NCI-H2029 (cell line): ENCODE data around the gene CD63.

ENCODE experiments used
- DNase-seq: peaks from one replicate; lab custom pipeline; 2025; lab: John Stamatoyannopoulos, UW

CD63 gene

DNA sequence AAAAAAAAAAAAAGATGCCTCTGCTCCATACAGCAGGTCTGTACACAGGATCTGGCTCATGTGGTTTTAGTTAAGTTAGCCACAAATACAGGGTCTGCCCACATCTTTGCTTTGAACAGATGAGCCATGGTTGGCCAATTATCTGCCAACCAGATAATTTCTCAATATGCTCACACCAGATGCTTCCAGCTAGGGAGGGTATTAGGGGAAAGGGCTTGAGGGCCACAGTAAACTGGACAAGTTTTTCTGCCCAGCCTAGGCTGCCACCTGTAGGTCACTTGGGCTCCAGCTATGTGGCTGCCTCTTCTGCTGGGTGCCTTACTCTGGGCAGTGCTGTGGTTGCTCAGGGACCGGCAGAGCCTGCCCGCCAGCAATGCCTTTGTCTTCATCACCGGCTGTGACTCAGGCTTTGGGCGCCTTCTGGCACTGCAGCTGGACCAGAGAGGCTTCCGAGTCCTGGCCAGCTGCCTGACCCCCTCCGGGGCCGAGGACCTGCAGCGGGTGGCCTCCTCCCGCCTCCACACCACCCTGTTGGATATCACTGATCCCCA lies 7.8 kb downstream of the CD63 start:
- DNase-seq, result no peak

DNA sequence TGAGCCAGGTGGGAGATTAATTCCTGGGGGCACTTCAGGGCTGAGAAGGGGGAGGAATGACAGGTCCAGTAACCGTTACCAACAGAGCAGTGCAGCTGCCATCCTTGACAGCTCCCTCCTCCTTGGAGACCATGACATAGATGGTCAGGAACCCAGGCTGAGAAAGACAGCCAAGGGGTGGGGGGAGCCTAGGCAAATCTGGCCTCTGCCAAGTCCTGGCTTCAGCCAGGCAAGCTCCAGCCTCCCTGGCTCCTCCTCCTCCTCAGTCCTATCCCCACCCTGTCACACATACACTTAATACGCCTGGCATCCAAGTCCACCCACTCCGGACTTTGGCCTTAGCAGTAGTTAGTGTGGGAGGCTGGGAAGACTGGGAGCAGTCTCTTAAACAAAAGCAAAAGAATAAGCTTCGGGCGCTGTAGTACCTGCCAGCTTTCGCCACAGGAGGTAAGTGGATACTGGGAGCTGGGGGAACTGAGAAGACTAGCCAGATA lies 8.7 kb downstream of the CD63 start, which contains the start of gene RDH5:
RDH5 (plus strand) TSS at position 323 of the 494 bp plus-strand sequence. CDS start 792 bp downstream, outside the sequence.
- no peak for DNase-seq

DNA sequence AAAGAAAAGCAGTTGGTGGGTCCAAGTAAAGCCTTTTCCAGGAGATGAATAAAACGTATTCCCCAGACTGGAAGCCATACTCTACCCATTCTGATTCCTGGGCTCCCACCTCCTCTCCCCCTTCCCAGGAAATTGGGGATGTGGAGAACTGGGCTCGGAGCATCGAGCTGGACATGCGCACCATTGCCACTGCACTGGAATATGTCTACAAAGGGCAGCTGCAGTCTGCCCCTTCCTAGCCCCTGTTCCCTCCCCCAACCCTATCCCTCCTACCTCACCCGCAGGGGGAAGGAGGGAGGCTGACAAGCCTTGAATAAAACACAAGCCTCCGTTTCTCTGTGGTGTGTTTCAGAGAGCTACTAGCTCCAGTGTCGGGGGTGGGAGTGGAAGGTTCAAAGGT lies 9.4 kb downstream of the CD63 start:
- no peak for DNase-seq

DNA sequence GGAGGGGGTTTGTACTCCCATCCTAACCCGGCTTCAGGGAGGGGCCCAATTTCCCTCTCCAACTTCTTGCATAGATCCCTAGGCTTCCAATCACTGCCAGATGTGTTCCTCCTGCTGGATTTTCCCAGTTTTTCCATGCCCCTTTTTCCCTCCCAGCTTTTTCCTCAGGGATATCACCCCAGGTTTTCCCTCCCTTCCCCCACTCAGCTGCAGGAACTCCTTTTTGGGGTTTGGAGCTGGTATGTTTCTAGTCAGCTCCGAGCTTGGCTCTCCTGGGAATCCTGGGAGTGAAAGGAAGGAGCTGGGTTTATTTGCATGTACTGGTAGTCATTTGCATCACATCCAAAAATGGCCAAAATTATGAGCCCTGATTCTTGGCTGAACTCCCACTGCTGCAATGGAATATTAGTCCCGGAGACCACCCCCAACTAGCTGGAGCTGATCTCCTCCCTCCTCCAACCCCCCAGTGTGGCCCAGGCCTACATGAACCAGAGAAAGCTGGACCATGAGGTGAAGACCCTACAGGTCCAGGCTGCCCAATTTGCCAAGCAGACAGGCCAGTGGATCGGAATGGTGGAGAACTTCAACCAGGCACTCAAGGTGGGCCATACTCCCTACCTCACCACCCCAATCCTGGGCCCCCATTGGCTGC lies 10.1 kb downstream of the CD63 start:
- no peak for DNase-seq

DNA sequence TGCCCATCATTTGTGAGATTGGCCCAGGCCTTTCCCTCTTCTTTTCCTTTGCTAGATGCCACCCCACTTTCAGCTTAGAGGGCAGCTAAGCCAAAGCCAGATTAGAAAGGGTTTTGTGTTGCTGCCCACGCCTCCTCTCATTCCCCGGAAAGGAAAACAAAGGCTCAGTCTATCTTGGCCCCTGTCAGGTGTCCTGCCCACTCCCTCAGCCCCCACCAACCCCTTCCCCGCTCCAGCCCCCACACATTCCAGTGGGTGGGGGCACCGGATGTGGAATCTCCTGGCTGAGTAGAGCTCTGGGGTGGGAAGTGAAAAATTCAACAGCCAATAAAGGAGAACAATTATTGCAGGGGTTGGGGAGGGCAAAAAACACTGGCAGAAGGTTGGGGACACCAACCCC lies 10.8 kb downstream of the CD63 start:
- no peak for DNase-seq

DNA sequence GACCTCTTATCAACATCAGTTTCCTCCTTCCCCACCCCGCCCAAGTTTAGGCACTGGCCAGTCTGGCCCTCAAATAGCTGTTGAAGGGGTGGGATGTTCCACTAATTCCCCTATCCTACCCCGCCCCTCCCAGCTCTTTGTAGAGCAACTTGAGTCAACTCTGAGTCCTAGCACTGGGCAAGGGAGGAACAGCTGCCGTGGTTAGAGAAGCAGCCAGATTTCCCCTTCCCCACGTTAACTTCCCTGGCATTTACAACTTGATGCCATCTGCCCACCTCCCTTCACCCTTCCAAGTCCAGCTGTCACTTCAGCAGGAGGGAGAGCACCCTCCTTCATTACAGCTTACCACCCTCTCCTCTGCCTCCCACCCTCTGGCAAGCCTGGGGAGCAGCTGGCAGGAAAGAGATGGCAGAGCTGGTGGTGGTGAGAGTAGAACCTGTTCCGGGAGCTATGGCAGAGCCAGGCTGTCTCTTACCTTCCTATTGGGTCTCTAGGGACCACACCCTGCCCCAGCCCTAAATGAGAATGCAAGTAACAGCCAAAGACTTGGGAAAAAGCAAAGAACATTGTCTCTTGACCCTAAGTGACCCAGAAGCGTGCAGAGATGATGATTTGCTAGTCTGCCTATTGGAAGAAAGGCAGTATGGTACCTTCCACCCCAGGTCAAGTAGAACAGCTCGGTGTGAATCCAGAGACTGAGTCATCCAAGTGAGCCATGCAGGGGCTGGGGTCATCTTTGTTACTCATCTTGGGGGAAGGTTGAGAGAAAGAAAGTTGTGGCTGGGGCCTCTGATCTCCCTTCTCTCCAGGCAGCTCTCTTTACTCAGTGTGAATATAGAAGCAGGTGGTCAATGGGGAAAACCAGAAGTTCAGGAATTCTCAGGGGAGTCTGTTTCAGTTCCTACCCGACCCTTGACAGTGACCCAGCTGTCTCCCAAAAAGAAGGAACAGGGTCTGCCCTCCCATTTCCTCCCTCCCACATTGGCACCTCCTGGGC lies 11.5 kb downstream of the CD63 start:
- DNase-seq, result no peak

DNA sequence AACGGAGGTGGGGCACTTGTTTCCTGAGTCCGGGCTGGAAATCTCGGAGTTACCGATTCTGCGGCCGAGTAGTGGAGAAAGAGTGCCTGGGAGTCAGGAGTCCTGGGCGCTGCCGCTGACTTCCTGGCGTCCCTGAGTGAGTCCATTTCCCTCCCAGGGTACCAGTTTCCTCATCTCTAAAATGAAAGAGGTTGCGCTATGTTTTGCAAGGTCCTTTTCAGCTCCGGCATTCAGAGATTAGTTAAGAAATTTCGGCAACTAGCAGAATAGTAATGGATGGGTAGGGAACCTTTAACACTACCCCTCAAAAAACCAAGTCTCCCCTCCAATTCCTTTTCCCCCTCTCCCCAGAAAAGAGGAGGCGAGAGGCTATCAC lies 12.2 kb downstream of the CD63 start:
- DNase-seq, result no peak

DNA sequence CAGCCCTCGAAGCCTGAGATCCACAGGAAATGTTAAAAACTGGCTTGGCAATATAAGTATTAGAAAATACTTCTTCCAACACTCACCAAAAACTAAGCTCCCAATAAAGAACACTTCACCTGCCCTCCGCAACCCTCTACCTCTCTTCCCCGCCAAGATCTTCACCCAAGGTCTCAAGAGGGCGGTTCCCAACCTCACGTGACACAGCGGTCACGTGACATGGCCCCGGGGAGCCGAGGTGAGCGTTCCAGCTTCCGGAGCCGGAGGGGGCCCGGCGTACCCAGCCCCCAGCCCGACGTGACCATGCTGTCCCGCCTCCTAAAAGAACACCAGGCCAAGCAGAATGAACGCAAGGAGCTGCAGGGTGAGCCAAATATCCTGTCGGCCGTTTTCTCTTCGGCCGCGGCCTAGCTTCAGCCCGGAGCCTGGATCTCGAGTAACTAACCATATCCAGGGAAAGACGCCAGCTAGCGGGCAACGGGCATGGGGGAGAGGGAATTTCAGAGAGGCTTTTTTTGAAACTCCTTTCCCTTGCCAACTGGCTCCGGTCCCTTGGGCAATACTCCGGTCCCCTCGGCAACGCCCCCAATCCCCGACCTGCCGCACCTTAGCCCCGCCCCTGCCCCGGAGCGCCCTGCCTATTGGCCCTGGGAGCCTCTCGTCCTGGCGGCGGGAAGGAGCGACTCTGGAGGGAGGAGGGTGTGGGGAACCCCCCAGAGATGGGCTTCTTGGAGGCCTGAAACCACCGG lies 12.8 kb downstream of the CD63 start, which contains the start of gene BLOC1S1:
BLOC1S1 (plus strand) TSS at position 214 of the 749 bp plus-strand sequence; CDS start at position 220, 6 bp downstream.
- peak; percentile 89 for DNase-seq

DNA sequence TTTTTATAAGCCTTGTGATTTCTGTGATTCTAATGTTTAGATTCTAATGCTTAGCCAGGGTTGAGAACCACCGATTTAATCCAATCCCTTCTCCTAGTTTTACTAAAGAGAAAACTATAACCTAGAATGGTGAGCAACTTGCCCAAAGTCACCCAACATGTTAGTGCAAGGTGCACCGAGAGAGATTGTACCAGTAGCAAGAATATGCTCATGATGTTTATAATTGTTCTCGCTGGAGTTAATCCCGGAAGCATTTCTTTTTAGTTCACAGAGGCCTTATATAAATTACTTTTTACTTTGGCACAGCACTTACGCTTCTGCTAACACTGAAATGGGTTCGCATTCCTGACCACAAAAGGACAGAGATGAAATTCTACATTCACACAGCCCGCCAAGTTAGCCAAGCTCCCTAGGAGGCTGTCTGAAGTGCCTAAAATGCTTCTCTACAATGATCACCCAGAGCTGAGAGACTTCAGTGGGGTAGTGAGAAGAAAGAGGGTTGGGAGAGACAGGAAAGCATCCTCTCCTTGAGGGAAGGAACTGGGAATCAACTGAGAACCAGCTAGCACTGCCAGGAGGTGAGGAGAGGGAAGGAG lies 13.5 kb downstream of the CD63 start:
- DNase-seq, result no peak

DNA sequence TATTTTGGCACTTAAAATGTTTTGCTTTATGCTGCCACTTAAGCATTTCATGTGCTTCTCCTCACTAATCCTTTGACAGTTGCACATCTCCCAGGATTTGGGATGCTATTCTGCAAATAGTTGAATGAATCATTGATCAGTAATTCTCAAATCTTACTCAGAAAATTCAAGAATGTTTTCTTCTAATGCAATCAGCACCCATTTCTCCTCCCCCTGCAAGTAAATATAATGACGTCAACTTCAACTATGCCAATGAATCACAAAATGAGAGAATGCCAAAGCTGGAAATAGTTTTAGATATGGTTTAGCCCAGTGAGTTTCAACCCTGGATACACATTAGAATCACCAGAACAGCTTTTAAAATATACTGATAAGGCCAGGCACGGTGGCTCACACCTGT lies 15.1 kb downstream of the CD63 start:
- DNase-seq, result no peak

DNA sequence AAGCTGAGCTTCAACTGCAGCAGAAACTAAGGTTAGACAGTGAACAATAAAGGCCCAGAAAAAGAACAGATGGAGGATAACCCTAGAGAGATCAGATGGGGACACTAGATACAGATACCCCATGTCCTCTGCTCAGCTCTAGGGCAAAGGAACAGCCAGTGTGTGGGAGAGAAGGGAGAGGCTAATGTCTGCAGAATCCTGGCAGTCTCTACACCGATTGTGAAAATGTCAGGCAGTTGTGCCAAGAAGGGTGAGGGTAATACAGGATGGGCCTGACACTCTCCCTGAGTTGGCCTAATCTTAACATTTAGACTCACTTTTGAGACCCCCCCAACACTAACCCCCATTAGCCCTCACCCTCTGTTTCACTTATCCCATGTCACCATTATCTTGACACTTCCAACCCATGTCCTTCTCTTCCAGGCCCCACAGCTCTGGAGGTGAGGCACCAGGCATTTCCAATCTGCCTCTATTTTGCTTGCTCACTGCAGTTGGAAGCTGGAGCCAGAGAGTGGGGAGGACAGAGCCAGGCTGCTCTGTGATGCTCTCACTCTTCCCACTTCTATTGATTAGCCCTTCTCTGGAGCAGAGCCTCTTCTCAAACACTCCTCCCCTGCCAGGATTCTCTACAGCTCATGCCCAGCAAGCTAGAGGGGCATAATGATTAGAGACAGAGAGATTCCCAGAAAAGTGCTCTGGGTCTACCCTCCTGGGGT lies 16.0 kb downstream of the CD63 start:
- DNase-seq, result no peak

DNA sequence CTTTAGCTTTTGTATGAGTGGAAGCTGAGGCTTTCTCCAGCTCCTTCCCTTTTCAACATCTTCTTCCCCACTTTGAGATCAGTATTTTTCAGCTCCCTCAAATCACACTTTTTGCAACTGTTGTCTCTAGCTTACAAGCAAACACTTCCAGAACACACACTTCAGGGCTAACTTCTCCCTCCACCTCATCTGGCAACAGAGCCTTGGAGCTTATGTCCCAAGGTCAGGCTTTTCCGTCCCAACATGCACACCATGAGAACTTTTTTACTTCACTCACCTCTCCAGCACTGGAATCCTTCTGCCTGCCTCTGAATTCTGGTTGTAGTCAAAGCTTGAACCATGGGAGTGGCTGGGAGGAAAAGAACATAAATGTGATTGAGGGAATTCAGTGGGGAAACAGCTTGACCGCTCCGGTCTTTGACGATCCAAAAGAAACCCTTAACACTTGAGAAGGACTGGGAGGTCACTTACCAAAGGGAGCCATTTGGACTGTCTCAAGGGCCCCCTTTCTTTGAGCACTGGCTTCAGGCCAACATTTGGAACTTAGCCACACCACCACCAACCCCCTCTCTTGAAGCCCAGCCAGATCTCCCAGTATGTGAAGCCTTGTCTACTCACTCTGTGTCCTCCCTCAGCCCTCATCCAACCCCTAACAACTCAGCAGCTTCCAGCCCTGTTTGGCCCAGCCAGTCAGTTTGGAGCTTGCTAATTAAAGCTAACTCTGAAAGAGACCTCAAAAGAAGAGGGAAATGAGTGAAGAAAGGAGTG lies 16.8 kb downstream of the CD63 start:
- DNase-seq, result no peak

DNA sequence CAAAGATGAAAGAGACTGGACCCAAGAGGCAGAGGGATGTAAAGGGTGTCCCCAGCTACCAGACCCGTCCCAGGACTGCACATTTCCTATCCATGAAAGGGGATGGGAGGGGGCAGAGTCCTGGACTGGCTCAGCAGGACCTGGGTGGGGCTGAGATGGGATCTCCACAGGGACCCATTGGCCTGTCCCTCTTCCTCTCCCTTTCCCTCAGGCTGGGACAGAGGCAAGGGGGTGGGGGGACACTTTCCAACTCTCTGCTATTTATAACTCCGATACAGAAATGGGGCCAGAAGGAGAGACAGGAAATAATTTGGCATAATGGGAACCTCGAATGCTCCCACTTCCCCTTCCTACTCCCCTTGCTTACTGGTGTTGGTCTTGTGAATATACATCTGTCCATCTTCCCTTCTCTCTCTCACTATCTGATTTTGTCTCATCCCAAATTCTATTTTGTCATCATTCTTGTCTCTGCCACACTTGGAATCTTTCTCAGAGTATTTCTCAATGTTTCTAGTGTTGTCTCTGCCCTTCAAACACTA lies 20.0 kb downstream of the CD63 start:
- no peak for DNase-seq

DNA sequence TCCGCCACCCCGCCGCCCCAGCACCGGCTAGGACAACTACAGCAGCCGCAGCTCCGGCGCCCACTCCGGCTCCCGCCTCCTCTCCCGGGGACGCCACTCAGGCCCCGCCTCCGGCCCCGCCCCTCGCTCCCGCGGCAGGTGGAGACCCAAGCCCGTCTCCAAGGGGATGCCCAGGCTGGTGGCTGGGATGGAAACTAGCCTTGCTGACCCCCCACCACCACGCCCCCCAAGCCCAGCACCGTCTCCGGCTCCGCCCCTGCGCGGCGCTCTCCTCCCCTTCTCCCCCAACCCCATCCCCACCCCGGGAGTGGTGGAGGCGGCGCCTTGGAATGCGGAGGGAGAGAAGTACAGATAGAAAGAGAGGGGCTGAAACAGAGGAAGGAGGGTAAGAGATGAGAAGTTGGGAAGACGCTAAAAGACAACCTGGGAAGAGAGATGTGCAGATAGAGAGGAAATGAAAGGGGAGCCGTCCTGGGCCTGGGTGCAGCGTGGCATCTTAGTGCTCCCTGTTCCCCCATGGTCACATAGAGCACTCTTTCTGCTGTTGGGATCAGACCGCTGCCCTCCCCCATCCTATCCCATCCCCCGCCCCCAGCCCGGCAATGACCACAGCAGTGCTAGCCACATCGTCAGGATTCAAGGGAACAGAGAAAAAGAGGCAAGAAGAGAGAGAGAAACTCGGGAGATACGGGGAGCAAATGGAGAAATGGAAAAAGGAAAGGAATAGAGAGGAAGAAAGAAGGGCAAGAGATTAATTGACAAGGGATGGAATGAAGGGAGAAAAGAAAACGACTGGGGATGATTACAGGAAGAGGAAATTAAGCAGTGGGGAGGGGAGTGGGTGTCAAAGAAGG lies 20.7 kb downstream of the CD63 start, which contains the start of gene ITGA7:
ITGA7 (minus strand) TSS at position 64 of the 854 bp plus-strand sequence. CDS start 222 bp downstream, outside the sequence.
- DNase-seq, result no peak

DNA sequence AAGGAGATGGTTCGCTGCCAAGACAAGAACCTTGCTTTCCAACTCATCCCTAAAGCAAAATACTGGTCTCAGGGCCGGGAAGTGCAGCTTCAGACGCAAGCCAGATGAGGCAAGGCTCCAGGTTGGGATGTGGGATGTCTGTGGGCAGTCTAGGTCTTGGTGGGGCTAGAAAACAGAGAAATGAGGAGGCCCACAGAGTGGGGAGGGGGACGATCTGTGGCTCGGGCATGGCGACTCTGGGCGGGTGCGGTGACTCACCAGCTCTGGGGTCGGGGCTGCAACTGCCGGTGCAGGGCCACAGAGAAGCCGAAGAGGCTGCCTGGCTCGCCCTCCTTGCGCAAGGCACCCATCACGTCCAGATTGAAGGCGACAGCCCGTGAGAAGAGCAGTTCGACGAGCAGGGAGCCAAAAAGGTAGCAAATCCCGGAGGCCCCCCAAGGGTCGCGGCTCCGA lies 21.6 kb downstream of the CD63 start:
- DNase-seq, result no peak

DNA sequence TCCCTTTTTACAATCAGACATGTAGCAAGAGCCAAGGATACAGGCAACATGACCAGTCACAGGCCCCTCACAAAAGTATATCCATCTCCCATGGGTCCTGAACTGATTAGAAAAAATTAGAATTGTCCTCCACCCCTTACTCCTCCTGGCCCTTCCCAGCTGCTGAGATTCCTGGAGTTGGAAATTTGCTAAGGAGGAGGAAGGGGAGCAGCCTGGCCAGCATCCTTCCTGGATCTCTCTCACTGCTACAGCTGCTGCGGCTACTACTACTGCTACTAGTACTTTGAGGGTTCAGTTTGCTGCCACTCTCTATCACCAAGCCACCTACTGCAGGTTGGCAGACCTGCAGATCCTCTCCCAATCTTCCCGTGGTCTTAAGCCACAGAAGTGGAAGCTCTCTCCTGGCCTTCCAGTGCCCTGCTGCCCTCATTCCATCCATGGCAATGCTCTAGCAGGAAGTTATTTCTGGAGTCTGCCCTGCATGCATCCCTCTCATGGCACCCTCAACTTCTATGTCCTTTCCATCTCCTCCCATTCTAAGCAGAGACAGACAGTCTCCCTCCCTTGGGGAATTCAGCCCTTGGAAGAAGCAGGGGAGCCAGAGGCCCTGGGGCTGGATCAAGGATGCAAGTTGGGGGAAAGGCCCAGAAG lies 22.1 kb downstream of the CD63 start:
- DNase-seq, result no peak

DNA sequence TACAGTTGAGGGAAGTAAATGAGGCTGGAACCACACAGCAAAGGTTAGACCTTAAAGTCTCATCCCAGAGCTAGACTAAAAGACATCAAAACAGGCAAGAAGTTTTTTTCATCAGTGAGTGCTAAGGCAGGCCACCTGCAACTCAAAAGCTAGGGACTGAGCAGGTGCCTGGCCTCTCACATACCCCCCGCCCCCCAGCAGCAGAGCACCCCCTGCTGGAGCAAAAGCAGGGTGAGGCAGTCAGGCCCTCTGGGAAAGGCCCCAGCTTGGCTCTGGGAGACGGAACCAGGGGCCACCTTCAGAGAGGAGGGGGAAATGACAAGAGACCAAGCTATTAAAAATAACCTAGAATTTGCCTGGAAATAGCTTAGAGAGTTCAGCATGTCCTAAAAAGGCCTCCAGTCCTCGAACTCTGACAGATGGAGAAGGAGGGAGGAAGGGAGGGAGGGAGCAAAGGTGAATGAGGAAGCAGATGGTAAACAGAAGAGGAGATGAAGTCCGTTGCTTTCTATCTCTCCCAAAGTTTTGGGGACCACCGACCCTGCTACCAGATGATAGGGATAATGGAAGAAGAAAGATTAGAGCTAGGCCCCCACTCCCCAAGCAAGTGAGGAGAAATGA lies 22.9 kb downstream of the CD63 start:
- DNase-seq, result no peak
